SK-N-SH (cell line): ENCODE results near the gene BACE2. TPM values are rescaled to one million over a fixed set of nuclear protein-coding genes. Genes with fewer than 3 reads are reported as not detected.

Experiments
- CTCF ChIA-PET: fragments of 300-600, 350-600 bp; formaldehyde crosslinking; extraction: SDS; loops from one replicate; lab custom pipeline; 2021; lab: Yijun Ruan, JAX
- POLR2A ChIA-PET: fragments of 350-600 bp; sonication (Branson Sonifier 250); formaldehyde crosslinking; extraction: SDS; loops from one replicate; lab custom pipeline; 2020; ENCODE audit warnings: antibody characterized with exemption, inconsistent platforms; lab: Yijun Ruan, JAX
- DNase-seq: peaks from one replicate; pipeline ENCODE4 v3.0.0; 2012
- H2AFZ ChIP-seq: fragments of 200-600 bp; sonication (generic); 2 replicates; pipeline ENCODE4 v1.8.1; 2016; ENCODE audit warnings: antibody characterized with exemption, mild to moderate bottlenecking, low read depth
- H3F3A ChIP-seq: fragments of 200-600 bp; sonication (generic); replicated peaks from 2 replicates; pipeline ENCODE3; 2016; ENCODE audit warnings: antibody characterized with exemption, mild to moderate bottlenecking; ENCODE audit not compliant: insufficient read depth
- H3K27ac ChIP-seq, 2 experiments: fragments of 200-500 bp in 1 of 2; fragments of 200-600 bp in 1 of 2; sonication (Bioruptor generic) in 1 of 2; sonication (generic), shearing (Covaris generic) in 1 of 2; 2 replicates each; pipeline versions ENCODE4 v1.5.1 to v1.6.1; 2014 to 2016; ENCODE audit warnings: low read depth in 2 of 2, inconsistent platforms in 1 of 2, low read length in 1 of 2, mild to moderate bottlenecking in 1 of 2, mixed read lengths in 1 of 2
- H3K27me3 ChIP-seq: fragments of 200-600 bp; sonication (generic), shearing (Covaris generic); 2 replicates; pipeline ENCODE4 v1.6.1; 2016; ENCODE audit warnings: mixed run types; ENCODE audit not compliant: insufficient read depth
- H3K36me3 ChIP-seq, 2 experiments: fragments of 200-500 bp in 1 of 2; fragments of 200-600 bp in 1 of 2; sonication (Bioruptor generic) in 1 of 2; sonication (generic) in 1 of 2; replicated peaks in 1 of 2; 2 replicates each; pipeline versions ENCODE3 to v1.5.1; 2014 to 2016; ENCODE audit warnings: low read length in 1 of 2, mild to moderate bottlenecking in 1 of 2; ENCODE audit not compliant: insufficient read depth in 2 of 2, control insufficient read depth in 1 of 2
- H3K4me1 ChIP-seq, 2 experiments: fragments of 200-500 bp in 1 of 2; fragments of 200-600 bp in 1 of 2; sonication (Bioruptor generic) in 1 of 2; sonication (generic), shearing (Covaris generic) in 1 of 2; 2 replicates each; pipeline versions ENCODE4 v1.5.1 to v1.6.1; 2014 to 2016; ENCODE audit warnings: low read depth in 1 of 2, low read length in 1 of 2, mixed run types in 1 of 2; ENCODE audit not compliant: insufficient read depth in 2 of 2, control insufficient read depth in 1 of 2
- H3K4me2 ChIP-seq: fragments of 200-600 bp; sonication (generic), shearing (Covaris generic); 2 replicates; pipeline ENCODE4 v1.6.1; 2017; ENCODE audit warnings: mixed run types
- H3K4me3 ChIP-seq, 2 experiments: fragments of 200-500 bp in 1 of 2; fragments of 200-600 bp in 1 of 2; sonication (Bioruptor generic) in 1 of 2; sonication (generic), shearing (Covaris generic) in 1 of 2; 2 replicates each; pipeline versions ENCODE4 v1.5.1 to v1.8.1; 2014 to 2016; ENCODE audit warnings: low read depth in 2 of 2, inconsistent platforms in 1 of 2, low read length in 1 of 2, mild to moderate bottlenecking in 1 of 2, mixed read lengths in 1 of 2, moderate library complexity in 1 of 2
- H3K79me2 ChIP-seq: fragments of 200-600 bp; sonication (generic); 2 replicates; pipeline ENCODE4 v1.8.1; 2017; ENCODE audit warnings: mild to moderate bottlenecking; ENCODE audit not compliant: insufficient read depth
- H3K9ac ChIP-seq: fragments of 200-600 bp; sonication (generic); 2 replicates; pipeline ENCODE4 v1.6.1; 2017; ENCODE audit warnings: mixed run types
- H3K9me2 ChIP-seq: fragments of 200-600 bp; sonication (generic); 2 replicates; pipeline ENCODE4 v1.6.1; 2017; ENCODE audit warnings: mixed run types
- H3K9me3 ChIP-seq: fragments of 200-600 bp; sonication (generic); 2 replicates; pipeline ENCODE4 v1.6.1; 2017; ENCODE audit warnings: mixed run types, mild to moderate bottlenecking, moderate library complexity
- H4K20me1 ChIP-seq: fragments of 200-600 bp; sonication (generic); 2 replicates; pipeline ENCODE4 v1.6.1; 2017; ENCODE audit warnings: mild to moderate bottlenecking, mixed run types; ENCODE audit not compliant: insufficient read depth
- CHD2 ChIP-seq: fragments of 150-350 bp; IDR thresholded peaks from 2 replicates; pipeline ENCODE4 v1.6.1; 2018; ENCODE audit warnings: low read length; ENCODE audit not compliant: partially characterized antibody
- ELF1 ChIP-seq: IDR thresholded peaks from 2 replicates; pipeline ENCODE4 v1.4.0; 2012
- EZH2phosphoT487 ChIP-seq: fragments of 200-600 bp; sonication (generic); IDR thresholded peaks from 2 replicates; pipeline ENCODE4 v1.6.1; 2017; ENCODE audit warnings: low read depth, mixed run types, mild to moderate bottlenecking, antibody characterized with exemption, moderate library complexity, borderline replicate concordance
- FOXJ3 ChIP-seq: sonication (generic); formaldehyde crosslinking; IDR thresholded peaks from 2 replicates; pipeline ENCODE4 v1.5.1; 2020; ENCODE audit warnings: mild to moderate bottlenecking, missing genetic modification reagents
- FOXM1 ChIP-seq: IDR thresholded peaks from 2 replicates; pipeline ENCODE4 v1.4.0; 2012; ENCODE audit warnings: low read depth, mild to moderate bottlenecking
- GABPA ChIP-seq: IDR thresholded peaks from 2 replicates; pipeline ENCODE4 v1.4.0; 2012; ENCODE audit warnings: low read depth, mild to moderate bottlenecking
- GATA2 ChIP-seq: sonication (generic); formaldehyde crosslinking; IDR thresholded peaks from 2 replicates; pipeline ENCODE4 v1.5.0; 2020; ENCODE audit warnings: mild to moderate bottlenecking, missing genetic modification reagents
- POLR2AphosphoS5 ChIP-seq: IDR thresholded peaks from 2 replicates; pipeline ENCODE4 v1.6.1; 2012; ENCODE audit warnings: low read depth, low read length
- RFX5 ChIP-seq: IDR thresholded peaks from 2 replicates; pipeline ENCODE4 v1.6.1; 2012; ENCODE audit warnings: mild to moderate bottlenecking, improper control_type of control experiment, low read length
- RXRA ChIP-seq: IDR thresholded peaks from 2 replicates; pipeline ENCODE4 v1.4.0; 2012; ENCODE audit warnings: low read depth, mild to moderate bottlenecking, borderline replicate concordance
- SIN3A ChIP-seq: IDR thresholded peaks from 2 replicates; pipeline ENCODE4 v1.6.1; 2012; ENCODE audit warnings: low read depth, mild to moderate bottlenecking, low read length, moderate library complexity, borderline replicate concordance
- TCF12 ChIP-seq: IDR thresholded peaks from 2 replicates; pipeline ENCODE4 v1.4.0; 2012
- TEAD4 ChIP-seq: IDR thresholded peaks from 2 replicates; pipeline ENCODE4 v1.4.0; 2012; ENCODE audit warnings: mild to moderate bottlenecking, borderline replicate concordance; ENCODE audit not compliant: insufficient read depth
- WGBS: methylation state at CpG from one replicate; pipeline ENCODE4 v1.1.6; 2017; ENCODE audit warnings: low lambda C conversion rate; 5-methylcytosine and 5-hydroxymethylcytosine counted together
- polyA plus RNA-seq, 3 experiments: library from polyadenylated mRNA; depleted of rRNA; stranded (reverse); fragments of >200 nt; gene quantifications; 2 replicates each; pipeline ENCODE4 v1.2.3, GENCODE V29; 2012
- TF ChIP-seq, protein P1 (sequence below): fragments of 200-600 bp; sonication (generic); IDR thresholded peaks from 2 replicates; pipeline ENCODE4 v1.6.1; 2017; ENCODE audit warnings: antibody characterized with exemption, mild to moderate bottlenecking, moderate library complexity
- TF ChIP-seq, protein P2 (sequence below): IDR thresholded peaks from 2 replicates; pipeline ENCODE4 v1.4.0; 2012; ENCODE audit warnings: low read depth
- TF ChIP-seq, protein P3 (sequence below): fragments of 150-350 bp; IDR thresholded peaks from 2 replicates; pipeline ENCODE4 v1.6.1; 2017; ENCODE audit warnings: antibody characterized with exemption, low read length, low read depth, borderline replicate concordance
- TF ChIP-seq, protein P4 (sequence below): fragments of 150-350 bp; IDR thresholded peaks from 2 replicates; pipeline ENCODE4 v1.6.1; 2016; ENCODE audit warnings: mild to moderate bottlenecking, low read depth, low read length

The BACE2 gene
- polyA plus RNA-seq, 1 of the 3 experiments (the other 2 are of a cell fraction), result 23.4 TPM

DNA sequence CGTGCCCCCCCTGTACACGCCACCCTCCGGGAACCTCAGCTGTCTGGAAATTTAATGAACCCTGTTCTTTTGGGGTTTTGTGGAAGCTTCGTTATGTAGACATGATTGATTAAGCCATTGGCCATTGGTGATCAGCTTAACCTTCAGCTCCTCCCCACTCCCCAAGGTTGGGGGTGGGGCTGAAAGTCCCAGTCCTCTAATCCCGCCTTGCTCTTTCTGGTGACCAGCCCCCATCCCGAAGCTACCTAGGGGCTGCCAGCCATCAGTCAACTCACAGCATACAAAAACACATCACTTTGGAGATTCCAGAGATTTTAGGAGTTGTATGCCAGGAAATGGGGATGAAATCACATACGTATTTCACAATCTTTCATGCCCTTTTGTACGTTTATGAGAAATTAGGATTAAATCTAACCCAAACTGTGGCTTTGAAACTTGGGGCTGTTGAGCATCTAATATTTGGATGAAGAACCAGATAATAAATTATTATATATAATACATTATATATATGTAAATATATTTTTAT, 52.3 kb downstream of the BACE2 start:
- TF ChIP-seq SIN3A (no peak), ELF1 (no peak), EZH2phosphoT487 (no peak), FOXJ3 (CRISPR knock-in tag) (no peak), GATA2 (CRISPR knock-in tag) (no peak), TCF12 (no peak), GABPA (no peak), TEAD4 (no peak), RXRA (no peak), CHD2 (no peak)
- TF ChIP-seq, protein P1, sequence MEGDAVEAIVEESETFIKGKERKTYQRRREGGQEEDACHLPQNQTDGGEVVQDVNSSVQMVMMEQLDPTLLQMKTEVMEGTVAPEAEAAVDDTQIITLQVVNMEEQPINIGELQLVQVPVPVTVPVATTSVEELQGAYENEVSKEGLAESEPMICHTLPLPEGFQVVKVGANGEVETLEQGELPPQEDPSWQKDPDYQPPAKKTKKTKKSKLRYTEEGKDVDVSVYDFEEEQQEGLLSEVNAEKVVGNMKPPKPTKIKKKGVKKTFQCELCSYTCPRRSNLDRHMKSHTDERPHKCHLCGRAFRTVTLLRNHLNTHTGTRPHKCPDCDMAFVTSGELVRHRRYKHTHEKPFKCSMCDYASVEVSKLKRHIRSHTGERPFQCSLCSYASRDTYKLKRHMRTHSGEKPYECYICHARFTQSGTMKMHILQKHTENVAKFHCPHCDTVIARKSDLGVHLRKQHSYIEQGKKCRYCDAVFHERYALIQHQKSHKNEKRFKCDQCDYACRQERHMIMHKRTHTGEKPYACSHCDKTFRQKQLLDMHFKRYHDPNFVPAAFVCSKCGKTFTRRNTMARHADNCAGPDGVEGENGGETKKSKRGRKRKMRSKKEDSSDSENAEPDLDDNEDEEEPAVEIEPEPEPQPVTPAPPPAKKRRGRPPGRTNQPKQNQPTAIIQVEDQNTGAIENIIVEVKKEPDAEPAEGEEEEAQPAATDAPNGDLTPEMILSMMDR, result no peak
- TF ChIP-seq, protein P2, sequence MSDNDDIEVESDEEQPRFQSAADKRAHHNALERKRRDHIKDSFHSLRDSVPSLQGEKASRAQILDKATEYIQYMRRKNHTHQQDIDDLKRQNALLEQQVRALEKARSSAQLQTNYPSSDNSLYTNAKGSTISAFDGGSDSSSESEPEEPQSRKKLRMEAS, result no peak
- TF ChIP-seq, protein P3, sequence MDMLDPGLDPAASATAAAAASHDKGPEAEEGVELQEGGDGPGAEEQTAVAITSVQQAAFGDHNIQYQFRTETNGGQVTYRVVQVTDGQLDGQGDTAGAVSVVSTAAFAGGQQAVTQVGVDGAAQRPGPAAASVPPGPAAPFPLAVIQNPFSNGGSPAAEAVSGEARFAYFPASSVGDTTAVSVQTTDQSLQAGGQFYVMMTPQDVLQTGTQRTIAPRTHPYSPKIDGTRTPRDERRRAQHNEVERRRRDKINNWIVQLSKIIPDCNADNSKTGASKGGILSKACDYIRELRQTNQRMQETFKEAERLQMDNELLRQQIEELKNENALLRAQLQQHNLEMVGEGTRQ, result no peak
- TF ChIP-seq, all 33 proteins: peak for 0
- no peaks in the 10 kb centered on the region for H3K79me2 ChIP-seq
- DNase-seq, result no peak
- no peaks in the 10 kb centered on the region for H4K20me1 ChIP-seq
- no peak overlapping the region for H2AFZ ChIP-seq
- H3K27me3 ChIP-seq, result no peaks in the 10 kb centered on the region
- H3K4me3 ChIP-seq, result no peak overlapping the region
- no peaks in the 10 kb centered on the region for H3K4me1 ChIP-seq
- CTCF ChIA-PET, result interaction anchor here (0.9 to 2.2 kb wide), 2 partner anchors 17 to 63 kb away, joined by 3 to 5 read pairs; no protein-coding TSS in a partner anchor
- WGBS, result 46% methylated on average over 8 of the region's 8 CpGs
- H3K36me3 ChIP-seq, result no peaks in the 10 kb centered on the region
- H3K9me3 ChIP-seq, result no peaks in the 10 kb centered on the region
- no peaks in the 10 kb centered on the region for H3F3A ChIP-seq
- no peak overlapping the region for H3K27ac ChIP-seq
- no peak overlapping the region for H3K4me2 ChIP-seq
- H3K9ac ChIP-seq, result no peak overlapping the region
- H3K9me2 ChIP-seq, result no peaks in the 10 kb centered on the region
- POLR2A ChIA-PET, result no interaction called here

DNA sequence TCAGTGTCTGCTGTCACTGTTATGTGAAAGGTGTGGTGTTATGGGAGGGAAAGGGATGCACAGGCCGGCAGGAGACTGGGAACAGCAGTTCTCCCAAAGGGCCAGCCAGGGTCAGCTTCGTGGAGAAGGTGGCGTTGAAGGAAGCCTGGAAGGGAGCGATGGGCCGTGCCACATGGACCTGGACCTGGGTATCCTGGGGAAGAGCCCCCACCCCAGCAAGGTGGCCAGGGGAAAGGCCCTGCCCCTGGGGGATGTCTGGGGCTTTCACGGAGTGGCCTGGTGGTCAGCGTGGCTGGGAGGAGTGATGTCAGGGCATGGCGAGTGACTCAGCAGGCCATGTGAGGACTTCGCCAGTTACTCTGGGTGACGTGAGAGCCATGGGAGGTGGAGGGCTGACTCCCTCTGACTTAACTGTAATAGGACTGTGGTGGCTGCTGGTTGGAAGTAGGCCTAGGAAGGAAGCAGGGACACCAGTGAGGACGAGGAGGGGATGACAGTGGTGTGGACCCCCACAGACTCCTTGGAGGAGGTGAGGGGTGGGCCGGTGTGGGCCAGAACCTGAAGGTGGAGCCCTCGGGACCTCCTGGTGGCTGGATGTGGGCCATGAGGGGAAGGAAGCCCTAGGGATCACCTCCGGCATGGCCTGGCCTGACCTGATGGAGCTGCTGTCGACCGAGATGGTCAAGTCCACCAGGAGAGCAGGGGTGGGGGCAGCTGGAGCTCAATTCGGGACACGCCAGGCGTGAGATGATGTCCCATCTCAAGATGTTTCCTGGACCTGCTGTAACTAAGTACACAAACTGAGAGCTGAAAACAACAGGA, 54.5 kb downstream of the BACE2 start:
- Histone ChIP-seq H3K9me2 (no peaks in the 10 kb centered on the region), H2AFZ (no peak overlapping the region), H3K9ac (no peak overlapping the region), H3K4me1 (no peaks in the 10 kb centered on the region), H3K27ac (no peak overlapping the region), H3K36me3 (no peaks in the 10 kb centered on the region), H3K9me3 (no peaks in the 10 kb centered on the region), H3K4me2 (no peak overlapping the region), H3K79me2 (no peaks in the 10 kb centered on the region), H4K20me1 (no peaks in the 10 kb centered on the region), H3K4me3 (no peak overlapping the region), H3K27me3 (no peaks in the 10 kb centered on the region), H3F3A (no peaks in the 10 kb centered on the region)
- 74% methylated on average over 7 of the region's 19 CpGs for WGBS
- no peak for DNase-seq
- ChIA-PET CTCF (no interaction called here), POLR2A (no interaction called here)
- TF ChIP-seq, protein P4, sequence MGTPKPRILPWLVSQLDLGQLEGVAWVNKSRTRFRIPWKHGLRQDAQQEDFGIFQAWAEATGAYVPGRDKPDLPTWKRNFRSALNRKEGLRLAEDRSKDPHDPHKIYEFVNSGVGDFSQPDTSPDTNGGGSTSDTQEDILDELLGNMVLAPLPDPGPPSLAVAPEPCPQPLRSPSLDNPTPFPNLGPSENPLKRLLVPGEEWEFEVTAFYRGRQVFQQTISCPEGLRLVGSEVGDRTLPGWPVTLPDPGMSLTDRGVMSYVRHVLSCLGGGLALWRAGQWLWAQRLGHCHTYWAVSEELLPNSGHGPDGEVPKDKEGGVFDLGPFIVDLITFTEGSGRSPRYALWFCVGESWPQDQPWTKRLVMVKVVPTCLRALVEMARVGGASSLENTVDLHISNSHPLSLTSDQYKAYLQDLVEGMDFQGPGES, result no peak
- TF ChIP-seq POLR2AphosphoS5 (no peak), GATA2 (CRISPR knock-in tag) (no peak), FOXJ3 (CRISPR knock-in tag) (no peak), CHD2 (no peak), SIN3A (no peak), FOXM1 (no peak), RFX5 (no peak), GABPA (no peak)
- TF ChIP-seq, protein P2, result no peak
